NCI-H82 (cell line): ENCODE results near the gene TRPT1.

Source experiments
- DNase-seq: peaks from one replicate; lab custom pipeline; 2025; lab: John Stamatoyannopoulos, UW

TRPT1 gene, protein sequence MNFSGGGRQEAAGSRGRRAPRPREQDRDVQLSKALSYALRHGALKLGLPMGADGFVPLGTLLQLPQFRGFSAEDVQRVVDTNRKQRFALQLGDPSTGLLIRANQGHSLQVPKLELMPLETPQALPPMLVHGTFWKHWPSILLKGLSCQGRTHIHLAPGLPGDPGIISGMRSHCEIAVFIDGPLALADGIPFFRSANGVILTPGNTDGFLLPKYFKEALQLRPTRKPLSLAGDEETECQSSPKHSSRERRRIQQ

DNA sequence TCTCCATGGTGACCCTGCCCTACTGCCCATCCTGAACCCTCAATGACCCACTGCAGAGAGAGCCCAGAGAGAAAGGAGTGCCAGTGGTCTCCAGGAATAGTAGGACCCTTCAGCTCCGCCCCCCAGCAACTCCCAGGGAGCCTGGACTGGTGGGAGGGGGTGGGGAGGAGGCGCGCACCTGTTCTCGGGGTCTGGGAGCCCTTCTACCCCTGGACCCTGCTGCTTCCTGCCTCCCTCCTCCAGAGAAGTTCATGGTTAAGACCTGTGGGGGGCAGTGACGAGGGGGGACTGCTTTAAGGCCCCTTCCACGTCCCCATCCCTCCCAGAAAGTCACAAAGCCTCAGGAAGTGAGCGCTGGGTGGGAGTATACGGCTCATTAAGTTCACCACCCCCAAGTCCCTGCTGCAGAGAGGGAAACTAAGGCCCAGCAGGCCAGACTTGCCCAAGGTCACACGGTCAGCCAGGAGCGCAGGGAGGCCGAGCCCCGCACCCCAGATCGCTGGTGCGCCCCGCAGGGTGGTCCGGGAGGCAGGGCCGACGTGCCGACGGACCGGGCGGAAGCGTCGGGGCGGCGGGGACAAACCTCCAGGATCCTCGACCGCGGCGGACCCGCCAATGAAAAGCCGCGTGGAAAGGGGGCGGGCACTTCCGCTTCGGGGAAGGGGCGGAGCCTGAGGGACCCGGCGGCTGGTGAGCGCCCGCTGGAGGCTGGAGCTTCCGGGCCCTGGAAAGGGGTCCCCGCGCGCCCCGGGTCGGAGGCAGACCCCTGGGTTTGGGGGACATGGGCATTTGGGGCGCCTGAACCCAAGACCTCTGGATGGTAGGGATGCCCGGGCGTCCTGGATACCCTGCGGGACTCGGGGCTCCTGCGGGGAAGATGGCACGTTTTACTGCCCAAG is at the start of gene TRPT1, which contains the start of gene NUDT22:
Gene TRPT1, minus strand, starts transcription at position 579 of the 899 bp plus-strand sequence. Its CDS starts 326 bp downstream, at position 253.
Gene NUDT22, plus strand, starts transcription at position 667 of the 899 bp plus-strand sequence. CDS start 379 bp downstream, outside the sequence.
- peak; percentile 91 for DNase-seq

DNA sequence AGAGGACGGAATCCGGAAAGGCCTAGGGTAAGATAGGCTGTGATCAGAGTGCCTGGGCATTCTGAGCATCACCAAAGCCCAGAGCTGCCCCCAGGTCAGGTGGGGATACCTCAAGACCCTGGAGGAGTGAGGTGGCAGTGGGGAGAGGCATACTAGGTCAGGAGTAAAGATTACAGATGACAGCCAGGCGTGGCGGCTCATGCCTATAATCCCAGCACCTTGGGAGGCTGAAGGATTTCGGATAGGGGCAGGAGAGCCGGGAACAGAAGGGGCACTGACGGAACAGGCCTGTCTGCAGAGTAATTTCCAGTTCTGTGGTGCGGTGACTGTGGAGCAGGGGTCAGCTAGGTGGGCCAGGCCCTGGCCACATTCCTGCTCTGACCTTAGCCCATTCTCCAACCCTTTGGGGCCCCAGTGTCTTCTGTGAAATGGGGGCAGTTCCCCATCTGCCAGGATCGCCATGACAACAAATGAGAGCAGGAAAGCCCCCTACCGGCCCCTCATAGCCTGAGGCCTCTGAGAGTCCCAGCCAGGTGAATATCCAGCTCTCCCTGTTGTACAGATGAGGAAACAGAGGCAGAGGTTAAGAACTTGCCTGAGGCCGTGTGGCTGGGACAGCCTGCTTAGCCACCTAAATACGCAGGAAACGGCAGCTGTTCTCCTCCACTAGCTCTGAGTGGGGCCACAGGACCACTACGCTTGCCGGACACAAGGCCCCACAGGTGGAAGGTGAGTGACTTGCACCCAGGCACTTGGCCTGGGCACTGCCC is 49.2 kb upstream of the TRPT1 start:
- peak; percentile 38 for DNase-seq

DNA sequence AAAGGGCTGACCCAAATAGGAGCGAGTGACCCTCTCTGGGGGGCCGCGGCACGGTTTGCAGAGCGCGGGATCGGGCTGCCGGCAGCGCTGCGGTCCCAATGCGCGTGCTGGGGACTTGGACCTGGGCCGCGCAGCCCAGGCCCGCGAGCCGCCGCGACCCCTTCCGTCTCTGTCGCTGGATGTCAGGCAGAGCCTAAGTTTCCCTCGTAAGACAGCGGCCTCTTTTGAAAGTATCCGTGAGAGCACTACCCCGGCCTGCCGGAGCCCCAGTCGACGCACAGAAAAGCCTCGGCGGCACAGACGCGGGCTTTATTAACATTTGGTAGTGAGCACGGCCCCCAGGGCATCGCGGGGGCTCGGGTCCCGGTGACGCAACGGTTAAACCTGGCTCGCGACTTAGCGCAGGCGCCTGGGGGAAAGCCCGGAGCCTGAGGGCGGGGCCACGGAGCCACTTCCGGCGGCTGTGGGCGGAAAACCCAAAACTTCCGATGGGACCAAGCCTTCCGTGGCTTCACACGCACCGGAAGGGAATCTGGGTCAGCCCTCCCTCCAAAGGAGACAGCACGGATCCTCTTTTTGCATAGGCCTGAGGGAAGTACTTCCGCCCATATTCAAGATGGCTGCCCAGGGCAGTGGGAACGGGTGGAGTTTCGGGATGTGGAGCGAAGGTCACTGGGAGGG is 43.7 kb upstream of the TRPT1 start:
- peak; percentile 99 for DNase-seq

DNA sequence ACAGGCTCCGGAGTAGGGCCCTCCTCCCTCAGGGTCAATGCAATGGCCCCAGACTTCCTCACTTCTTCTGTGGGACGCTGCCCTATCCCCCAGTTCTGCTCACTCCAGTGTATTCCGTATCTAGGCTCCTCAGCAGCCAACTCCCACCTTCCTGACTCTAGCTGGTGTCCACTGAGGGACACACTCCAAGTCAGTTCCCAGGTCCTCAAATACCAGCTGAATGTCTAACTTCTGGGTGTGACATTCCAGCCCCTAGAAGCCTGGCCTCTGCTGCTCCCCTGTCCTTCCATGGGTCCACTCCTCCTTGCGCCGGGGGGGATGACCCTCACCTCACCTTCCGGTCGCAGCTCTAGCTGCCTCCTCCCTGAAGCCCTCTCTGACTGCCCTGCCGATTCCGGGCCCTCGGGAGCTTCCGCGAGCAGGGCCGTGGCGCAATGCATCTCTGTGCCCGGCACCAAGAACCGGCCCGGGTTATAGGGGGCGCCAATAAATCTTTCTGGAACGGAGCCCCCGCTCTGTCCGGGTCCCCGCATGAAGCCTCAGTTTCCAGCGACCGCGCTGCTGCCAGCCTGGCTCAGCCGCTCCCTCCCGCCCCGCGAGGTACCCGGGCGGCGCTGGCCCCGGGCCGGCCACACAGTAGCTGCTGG is 43.0 kb upstream of the TRPT1 start:
- peak; percentile 57 for DNase-seq

DNA sequence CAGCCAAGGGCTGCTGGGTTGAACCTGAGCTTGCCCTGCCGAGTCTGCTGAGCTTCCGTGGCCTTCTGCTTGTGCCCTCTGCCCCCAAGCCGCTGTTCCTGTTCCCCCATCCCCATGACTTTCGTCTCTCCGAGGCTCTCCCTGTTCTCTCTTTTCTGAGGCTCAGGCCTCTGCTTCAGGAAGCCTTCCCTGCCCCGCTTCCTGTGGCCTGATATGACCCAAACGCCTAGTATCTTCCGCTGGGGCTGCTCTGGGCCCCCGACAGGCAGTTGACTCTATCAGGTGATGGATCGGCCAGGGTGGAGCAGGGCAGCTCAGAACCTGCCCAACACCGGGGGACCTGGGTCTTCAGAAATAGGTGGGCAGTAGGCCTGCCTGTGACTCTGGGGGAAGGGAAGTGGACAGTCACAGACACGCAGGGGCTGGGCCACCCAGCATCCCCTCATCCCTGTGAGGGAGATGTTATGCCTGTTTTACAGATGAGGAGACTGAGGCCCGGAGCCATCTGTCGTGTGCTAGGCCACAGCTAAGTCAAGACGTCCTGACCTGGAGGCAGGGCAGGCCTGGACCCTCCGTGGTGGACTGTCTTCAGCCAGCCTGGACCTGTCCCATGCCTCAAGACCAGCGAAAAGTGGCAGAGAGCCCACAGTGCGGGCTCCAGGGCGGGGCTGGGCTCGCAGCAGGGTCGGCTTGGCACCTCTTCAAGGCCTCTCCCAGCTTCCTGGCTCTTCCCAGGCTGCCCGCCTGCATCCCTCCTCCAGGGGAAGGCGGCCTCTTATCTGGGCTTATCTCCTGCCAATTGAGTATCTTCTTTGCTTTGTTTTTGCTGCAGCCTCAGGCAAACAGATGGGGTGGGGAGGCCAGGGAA is 42.3 kb upstream of the TRPT1 start:
- peak; percentile 71 for DNase-seq

DNA sequence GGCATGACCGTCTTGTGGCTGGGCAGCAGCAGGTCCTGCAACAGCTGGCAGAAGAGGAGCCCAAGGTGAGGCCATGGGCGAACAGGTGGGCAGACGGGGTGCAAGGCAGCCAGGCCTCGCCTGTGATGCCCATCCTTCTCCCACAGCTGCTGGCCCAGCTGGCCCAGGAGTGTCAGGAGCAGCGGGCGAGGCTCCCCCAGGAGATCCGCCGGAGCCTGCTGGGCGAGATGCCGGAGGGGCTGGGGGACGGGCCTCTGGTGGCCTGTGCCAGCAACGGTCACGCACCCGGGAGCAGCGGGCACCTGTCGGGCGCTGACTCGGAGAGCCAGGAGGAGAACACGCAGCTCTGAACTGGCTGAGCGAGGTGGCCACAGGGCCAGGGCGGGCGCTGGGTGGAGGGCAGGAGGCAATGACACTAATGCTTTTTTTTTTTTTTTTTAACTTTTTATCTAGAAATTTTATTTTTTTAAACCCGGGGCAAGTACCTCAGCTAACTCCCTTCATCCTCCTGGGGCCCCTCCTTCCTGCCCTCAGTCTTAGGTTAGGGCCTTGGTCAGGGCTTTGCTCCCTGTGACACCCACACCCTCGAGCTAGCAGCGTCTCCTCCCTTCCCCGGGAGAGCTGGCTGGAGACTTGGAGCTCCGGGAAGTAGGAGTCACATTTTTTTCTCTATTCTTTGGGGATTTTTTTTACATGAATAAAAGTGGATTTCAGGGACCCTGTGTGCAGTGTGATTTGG is 41.4 kb upstream of the TRPT1 start:
- DNase-seq: no peak

DNA sequence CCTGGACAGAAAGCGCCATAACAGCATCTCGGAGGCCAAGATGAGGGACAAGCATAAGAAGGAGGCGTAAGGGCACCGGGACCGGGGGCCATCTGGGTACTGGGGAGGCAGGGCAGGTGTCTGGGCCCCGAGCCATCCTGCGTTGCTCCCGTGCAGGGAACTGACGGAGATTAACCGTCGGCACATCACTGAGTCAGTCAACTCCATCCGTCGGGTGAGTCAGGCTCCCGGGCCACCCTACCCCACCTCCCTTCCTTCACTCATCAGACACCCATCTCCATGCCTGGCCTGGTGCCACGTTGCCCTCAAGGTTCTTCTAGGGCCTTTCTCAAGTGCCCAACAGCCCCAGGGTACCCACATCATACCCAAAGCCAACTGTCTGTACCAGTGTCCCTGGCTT is 40.4 kb upstream of the TRPT1 start:
- DNase-seq: no peak

DNA sequence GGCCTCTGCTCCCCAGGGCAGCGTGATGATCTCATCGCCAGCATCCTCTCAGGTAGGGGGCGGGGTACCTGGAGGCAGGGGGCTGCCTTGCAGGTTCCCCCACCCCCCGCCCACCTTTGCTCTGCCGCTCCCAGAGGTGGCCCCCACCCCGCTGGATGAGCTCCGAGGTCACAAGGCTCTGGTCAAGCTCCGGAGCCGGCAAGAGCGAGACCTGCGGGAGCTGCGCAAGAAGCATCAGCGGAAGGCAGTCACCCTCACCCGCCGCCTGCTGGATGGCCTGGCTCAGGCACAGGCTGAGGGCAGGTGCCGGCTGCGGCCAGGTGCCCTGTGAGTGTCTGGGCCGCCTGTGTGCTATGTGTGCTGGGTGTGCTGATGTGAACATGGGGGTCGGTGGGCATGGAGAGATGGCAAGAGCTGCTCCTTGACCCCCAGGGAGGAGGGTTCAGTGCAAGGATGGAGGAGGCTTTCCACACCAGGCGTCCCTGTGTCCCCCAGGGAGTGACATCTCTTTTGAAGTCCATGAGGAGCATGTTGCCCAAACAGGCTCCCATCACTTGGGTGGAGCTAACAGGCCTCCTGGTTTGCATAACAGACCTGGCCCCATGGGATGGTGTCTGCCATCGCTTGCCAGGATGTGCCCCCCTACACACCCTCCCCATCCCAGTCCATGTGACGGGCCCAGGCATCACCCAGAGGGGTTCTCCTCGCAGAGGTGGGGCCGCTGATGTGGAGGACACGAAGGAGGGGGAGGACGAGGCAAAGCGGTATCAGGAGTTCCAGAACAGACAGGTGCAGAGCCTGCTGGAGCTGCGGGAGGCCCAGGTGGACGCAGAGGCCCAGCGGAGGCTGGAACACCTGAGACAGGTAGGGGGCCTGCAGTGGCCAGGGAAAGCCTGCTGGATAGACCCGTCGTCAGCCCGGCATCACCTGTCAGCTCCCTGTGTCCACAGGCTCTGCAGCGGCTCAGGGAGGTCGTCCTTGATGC is 39.5 kb upstream of the TRPT1 start:
- no peak for DNase-seq

DNA sequence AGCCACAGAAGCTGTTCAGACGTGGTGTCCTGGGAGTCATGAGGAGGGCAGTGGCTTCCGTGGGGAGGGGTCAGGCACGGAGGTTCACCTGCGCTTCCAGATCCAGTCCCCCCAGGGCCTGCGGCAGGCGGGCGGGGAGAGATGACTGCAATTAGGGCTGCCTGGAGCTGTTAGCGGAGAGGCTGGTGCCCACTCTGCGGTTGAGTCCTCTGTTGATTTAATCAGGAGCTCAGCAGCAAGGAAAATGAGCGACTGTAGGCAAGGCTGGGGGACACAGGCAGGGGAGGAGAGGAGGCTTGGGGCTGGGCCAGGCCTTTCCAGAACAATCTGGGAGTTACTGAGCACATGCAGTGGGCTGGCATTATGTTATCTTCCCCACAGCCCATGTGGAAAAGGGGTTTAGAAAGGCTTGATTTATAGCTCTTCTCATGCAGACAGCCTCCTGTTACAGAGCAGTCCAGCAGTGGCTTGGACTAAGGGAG is 38.4 kb upstream of the TRPT1 start:
- no peak for DNase-seq

DNA sequence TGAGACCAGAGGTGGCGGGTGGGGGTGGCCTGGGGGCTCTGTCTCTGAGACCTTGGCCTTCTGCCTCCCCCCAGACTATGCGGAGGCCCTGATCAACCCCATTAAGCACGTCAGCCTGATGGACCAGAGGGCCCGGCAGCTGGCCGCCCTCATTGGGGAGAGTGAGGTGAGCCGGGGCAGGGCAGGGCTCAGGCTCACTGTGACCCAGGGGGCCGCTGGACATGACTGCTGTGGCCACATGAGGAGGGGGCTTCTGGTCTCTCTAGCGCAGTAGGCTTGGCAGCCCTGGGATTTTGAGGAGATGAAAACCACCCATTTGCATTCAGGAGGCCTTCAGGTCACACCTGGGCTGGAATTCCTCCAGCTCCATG is 37.9 kb upstream of the TRPT1 start:
- DNase-seq: no peak

DNA sequence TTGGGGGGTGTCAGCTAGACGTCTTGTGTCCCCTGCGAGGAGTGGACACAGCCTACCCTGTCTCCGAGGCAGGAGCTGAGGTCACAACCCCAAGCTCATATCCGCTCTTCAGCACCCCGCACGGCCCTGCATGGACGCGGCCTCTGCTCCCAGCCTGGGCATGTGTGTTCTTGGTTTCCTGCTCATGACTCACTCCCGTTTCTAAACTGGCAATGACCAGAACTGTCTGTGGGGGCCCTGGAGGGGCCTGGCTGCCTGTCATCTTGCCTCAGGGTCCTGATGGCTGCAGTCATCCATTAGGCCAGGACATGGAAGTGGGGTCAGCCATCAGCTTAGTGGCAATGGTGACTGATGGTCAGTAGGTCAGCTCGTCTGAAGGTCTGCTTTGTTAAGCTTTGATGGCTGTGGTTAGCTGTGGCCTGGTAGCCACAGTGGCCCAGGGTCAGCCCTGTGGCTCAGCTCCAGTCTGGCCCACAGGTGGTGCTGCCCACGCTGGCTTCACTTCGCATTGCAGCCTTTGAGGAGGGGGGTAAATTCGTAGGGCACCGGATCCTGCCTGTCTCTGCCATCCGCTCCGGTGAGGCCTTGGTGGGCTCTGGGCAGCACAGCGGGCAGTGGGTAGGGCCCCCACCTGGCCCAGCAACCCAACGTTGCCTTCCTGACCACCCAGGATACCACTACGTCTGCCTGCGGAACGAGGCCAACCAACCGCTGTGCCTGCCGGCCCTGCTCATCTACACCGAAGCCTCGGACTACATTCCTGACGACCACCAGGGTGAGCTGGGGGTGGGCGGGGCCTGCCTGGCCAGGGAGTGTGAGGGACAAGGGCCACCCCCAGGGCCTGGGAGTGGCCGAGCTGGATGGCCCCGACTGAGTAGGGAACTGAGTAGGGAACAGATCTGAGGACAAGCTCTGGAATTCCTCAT is 37.3 kb upstream of the TRPT1 start:
- DNase-seq: no peak

DNA sequence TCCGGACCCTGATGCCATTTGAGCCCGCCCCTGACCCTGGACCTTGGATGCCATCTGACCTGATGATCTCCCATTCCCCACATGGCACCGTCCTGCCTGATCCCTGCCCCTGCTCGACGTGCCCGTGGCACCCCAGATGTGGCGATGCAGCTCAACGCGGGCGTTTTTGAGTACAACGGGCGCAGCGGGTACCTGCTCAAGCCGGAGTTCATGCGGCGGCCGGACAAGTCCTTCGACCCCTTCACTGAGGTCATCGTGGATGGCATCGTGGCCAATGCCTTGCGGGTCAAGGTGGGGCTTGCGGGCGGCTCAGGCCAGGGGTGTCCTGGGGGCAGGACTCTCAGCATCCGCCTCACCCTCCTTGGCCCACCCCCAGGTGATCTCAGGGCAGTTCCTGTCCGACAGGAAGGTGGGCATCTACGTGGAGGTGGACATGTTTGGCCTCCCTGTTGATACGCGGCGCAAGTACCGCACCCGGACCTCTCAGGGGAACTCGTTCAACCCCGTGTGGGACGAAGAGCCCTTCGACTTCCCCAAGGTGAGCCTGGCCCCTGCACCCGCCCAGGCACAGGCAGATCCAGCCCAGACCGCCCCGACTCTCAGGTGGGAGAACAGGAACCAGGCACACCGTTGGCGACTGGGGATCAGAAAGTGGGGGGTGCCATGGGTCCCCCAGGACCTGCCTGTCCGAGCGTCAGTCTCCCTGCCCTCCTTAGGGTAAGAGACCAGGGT is 36.5 kb upstream of the TRPT1 start:
- no peak for DNase-seq

DNA sequence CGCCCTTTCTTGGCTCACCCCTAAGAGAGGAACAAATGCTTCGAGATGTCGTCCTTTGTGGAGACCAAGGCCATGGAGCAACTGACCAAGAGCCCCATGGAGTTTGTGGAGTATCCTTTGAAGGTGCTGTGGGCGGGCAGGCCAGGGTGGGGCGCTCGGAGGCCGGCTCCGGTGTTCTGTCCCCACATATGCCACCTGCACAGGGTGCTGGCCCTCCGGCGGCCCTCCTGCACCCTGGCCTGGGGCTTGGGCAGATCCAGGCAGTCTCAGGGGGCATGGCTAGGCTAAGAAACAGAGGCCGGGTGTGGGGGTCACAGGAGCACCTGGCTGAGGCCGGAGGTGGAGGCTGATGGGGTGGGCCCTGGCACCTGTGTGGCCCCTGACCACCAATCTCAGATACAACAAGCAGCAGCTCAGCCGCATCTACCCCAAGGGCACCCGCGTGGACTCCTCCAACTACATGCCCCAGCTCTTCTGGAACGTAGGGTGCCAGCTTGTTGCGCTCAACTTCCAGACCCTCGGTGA is 35.6 kb upstream of the TRPT1 start:
- no peak for DNase-seq

DNA sequence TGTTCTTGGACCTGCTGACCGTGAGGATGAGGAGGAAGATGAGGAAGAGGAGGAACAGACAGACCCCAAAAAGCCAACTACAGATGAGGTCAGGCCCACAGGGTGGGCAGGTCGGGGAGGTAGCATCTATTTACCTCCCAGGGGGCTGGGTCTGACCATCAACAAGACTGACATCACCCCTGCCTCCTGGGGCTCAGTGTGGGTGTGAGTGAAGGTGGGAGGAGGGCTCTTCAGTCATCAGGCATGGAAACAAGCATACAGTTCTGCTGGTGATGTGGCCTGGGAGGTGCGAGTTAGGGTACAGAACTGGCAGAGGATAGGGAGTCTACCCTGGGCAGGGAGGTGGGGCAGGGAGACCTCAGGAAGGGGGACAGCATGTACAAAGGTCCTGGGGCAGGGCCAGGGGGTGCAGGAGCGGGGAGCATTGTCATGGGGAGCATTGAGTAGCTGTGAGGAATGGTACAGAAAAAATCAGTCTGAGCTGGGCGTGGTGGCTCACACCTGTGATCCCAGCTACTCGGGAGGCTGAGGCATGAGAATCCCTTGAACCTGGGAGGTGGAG is 34.2 kb upstream of the TRPT1 start:
- DNase-seq: no peak

DNA sequence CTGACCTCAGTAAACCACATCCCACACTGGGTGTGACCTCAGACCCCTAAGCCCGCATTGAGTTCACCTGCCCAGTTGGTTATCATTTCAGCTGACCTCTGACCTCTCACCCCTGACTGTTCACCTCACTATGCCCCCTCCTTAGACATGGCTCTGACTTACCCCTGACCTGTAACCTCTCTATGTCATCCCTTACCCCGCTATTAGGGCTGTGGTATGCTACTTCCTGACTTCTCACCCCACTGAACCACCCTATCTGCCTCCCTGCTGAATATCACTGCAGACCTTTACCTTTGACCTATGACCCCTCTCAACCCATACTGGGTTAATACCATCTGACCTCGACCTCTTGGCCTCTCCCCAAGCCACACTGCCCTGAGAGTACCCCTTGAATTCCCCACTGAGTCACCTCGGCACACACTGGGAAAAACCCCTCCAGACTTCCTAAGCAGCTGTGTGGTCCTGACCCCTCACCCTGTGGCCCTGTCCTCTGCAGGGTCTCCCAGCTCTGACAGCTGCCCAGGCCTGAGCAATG is 33.6 kb upstream of the TRPT1 start:
- DNase-seq: no peak
